ENCODE data around the gene EIF3C. TPM values are rescaled to one million over a fixed set of nuclear protein-coding genes. Genes with fewer than 3 reads are reported as not detected.
"Not testable (repeated sequence)": the region's sequence is repeated elsewhere in the genome, so short reads cannot be mapped to it uniquely, and the experiment has no call there.

The EIF3C gene
- total RNA-seq, 4 donors from 2014 or later = 161 to 301 (median 198) TPM

DNA sequence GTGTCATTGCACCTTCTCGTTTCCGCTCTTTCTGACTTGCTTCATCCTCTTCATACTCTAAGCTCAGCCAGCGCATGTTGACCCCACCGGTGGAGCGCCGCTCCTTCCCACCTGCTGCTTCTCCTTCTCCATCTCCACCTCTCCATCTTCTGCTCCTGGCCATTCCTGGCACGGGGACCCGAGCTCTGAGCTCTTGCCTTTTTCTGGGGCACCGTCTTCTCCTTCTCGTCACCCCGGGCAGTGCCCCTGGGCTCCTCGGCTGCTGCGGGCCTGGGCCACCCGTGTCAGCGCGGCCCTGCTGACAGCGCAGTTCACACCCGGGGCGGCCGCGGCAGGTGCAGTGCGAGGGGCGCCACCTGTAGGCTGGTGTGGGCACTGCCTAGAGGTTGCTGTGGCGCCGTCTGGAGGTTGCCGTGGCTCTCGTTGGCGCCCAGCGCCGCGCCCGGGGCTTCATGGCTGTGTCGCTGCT is 38.8 kb downstream of the EIF3C start:
- TF ChIP-seq, protein P1, sequence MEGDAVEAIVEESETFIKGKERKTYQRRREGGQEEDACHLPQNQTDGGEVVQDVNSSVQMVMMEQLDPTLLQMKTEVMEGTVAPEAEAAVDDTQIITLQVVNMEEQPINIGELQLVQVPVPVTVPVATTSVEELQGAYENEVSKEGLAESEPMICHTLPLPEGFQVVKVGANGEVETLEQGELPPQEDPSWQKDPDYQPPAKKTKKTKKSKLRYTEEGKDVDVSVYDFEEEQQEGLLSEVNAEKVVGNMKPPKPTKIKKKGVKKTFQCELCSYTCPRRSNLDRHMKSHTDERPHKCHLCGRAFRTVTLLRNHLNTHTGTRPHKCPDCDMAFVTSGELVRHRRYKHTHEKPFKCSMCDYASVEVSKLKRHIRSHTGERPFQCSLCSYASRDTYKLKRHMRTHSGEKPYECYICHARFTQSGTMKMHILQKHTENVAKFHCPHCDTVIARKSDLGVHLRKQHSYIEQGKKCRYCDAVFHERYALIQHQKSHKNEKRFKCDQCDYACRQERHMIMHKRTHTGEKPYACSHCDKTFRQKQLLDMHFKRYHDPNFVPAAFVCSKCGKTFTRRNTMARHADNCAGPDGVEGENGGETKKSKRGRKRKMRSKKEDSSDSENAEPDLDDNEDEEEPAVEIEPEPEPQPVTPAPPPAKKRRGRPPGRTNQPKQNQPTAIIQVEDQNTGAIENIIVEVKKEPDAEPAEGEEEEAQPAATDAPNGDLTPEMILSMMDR (IDR thresholded peaks at IDR 0.05) = peak in 1 of 5 experiments; percentile 17
- H3K9me3 ChIP-seq; intact Hi-C loops (cut with DNase I; ENCODE audit: low total_unique reads); H3K27me3 ChIP-seq; H3K36me3 ChIP-seq; in situ Hi-C loops (cut with MboI; ENCODE audit: low pct_ligation_motif_present in 1 of 4, low pct_unique_long_range_greater_than_20kb in 1 of 4, low sequenced_read_pairs in 3 of 4); H3K4me1 ChIP-seq: not testable (repeated sequence)
- peak; percentile 44 for DNase-seq
- Histone ChIP-seq H3K27ac (peak overlapping the region in 1 of 4 donors; percentile 53), H3K4me3 (peak overlapping the region in 1 of 4 donors; percentile 12)
- 15% methylated on average over 21 of the region's 33 CpGs; no CpG with 5 or more reads in 1 of the 2 donors for WGBS, 2 donors (ENCODE audit: low coverage in 1 of 2)

DNA sequence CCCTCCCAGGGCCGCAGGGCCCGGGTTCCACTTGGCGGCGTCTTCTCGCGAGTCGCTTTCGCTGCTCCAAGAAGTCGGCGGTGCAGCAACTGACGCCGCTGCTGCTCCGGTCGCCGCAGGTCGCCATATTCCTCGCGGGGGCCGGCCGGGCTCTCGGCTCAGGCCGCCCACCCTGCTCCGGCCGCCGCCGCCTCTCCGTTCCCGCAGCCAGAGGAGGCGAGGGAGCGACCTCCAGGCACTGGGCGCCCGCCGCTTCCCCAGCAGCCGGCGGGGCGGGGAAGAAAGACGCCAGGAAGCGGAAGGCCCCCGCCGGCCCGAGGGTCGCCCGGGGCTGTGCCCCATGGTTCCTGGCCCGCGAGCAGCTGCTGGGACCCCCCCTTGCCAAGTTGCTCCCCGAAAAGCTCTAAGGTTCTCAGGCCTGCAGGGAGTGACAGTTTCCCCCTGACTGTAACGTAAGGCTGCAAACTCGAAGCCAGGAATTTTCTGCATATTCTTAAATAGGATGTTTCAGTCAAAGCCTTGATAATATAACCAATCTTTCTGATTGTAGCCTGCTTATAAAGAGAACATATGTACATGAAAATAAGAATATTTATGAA is 39.3 kb downstream of the EIF3C start:
- intact Hi-C loops (cut with DNase I; ENCODE audit: low total_unique reads); H3K4me1 ChIP-seq; DNase-seq; H3K4me3 ChIP-seq; in situ Hi-C loops (cut with MboI; ENCODE audit: low pct_ligation_motif_present in 1 of 4, low pct_unique_long_range_greater_than_20kb in 1 of 4, low sequenced_read_pairs in 3 of 4); H3K27ac ChIP-seq; H3K27me3 ChIP-seq; H3K36me3 ChIP-seq; H3K9me3 ChIP-seq: not testable (repeated sequence)
- no CpG with 5 or more reads among the region's 48 CpGs for WGBS, 2 donors (ENCODE audit: low coverage in 1 of 2)

DNA sequence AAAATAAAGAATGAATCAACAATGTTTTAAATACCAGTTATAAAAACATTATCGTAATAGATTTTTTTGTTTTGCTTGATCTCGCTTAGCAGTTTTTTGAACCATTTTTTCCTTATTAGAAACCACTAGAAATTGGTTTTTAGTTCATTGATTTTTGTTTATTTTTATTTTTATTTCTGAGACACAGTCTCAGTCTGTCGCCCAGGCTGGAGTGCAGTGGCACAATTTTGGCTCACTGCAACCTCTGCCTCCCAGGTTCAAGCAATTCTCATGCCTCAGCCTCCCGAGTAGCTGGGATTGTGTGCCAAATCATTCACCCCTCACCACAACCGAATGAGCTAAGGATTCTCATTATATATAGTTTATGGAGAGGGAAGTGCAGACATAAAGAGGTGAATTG is 40.2 kb downstream of the EIF3C start, which contains the start of gene NPIPB9:
NPIPB9 (plus strand) TSS at position 301 of the 400 bp plus-strand sequence.
- H3K9me3 ChIP-seq; intact Hi-C loops (cut with DNase I; ENCODE audit: low total_unique reads); DNase-seq; in situ Hi-C loops (cut with MboI; ENCODE audit: low pct_ligation_motif_present in 1 of 4, low pct_unique_long_range_greater_than_20kb in 1 of 4, low sequenced_read_pairs in 3 of 4); H3K4me1 ChIP-seq; H3K27ac ChIP-seq; H3K4me3 ChIP-seq; H3K36me3 ChIP-seq; H3K27me3 ChIP-seq: not testable (repeated sequence)
- no CpG with 5 or more reads among the region's 5 CpGs for WGBS, 2 donors (ENCODE audit: low coverage in 1 of 2)

DNA sequence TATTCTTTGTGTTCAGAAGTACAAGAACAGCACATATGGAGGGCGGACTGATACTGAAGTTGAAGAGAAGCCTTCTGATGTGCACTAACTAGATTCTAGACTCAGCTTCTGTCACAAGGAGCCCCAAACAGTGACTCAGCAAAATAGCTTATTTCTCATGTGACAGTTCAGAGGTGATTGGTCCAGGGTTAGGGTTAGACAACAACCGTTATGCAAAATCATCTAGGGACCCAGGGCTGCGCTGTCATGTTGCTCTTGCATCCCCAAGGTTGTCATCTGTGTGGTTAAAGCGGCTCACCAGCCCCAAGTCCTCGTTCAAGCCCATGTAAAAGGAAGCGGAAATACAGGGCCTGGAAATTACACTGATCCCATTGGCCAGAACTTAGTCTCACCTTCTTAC is 70.4 kb downstream of the EIF3C start:
- H3K4me3 ChIP-seq; H3K9me3 ChIP-seq; intact Hi-C loops (cut with DNase I; ENCODE audit: low total_unique reads); DNase-seq; H3K27me3 ChIP-seq; H3K36me3 ChIP-seq; H3K4me1 ChIP-seq; in situ Hi-C loops (cut with MboI; ENCODE audit: low pct_ligation_motif_present in 1 of 4, low pct_unique_long_range_greater_than_20kb in 1 of 4, low sequenced_read_pairs in 3 of 4); H3K27ac ChIP-seq: not testable (repeated sequence)
- WGBS, 2 donors (ENCODE audit: low coverage in 1 of 2) = no CpG with 5 or more reads among the region's 6 CpGs

DNA sequence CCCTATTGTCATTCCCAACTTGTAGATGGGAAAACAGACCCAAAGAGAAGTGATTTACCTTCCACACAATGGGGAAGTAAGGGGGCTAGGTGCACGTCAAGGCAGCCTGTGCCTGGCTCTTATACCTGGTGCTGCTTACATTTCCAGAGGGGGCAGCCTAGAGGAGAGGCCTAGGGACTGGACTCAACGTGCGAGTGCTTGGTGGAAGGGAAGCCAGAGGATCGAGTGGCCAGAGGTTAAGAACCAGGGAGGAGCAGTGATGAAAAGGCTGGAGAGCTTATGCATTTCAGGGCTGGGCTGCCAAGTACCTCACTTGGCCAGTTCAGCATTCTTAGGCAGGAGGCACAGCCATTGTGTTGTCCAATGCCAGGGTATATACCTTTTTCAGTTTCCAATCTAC is 71.1 kb downstream of the EIF3C start:
- WGBS, 2 donors (ENCODE audit: low coverage in 1 of 2) = no CpG with 5 or more reads among the region's 4 CpGs
- DNase-seq; intact Hi-C loops (cut with DNase I; ENCODE audit: low total_unique reads); H3K36me3 ChIP-seq; H3K4me3 ChIP-seq; H3K27ac ChIP-seq; in situ Hi-C loops (cut with MboI; ENCODE audit: low pct_ligation_motif_present in 1 of 4, low pct_unique_long_range_greater_than_20kb in 1 of 4, low sequenced_read_pairs in 3 of 4); H3K27me3 ChIP-seq; H3K4me1 ChIP-seq; H3K9me3 ChIP-seq: not testable (repeated sequence)

Small RNA genes lying within 50 kb of the gene (small RNA-seq; reads per million reads assigned to genes)
- gene MIR6862-2 = 0 reads per million in 4 donors

Other genes starting within 250 kb of the EIF3C start
- 1 to 10 TPM in 1 of 4 donors, under 1 TPM in 1, not detected in 2; 0.68 to 8.6 TPM for gene NPIPB7, start 239.1 kb upstream of the EIF3C start, total RNA-seq
- gene CLN3, start 219.4 kb upstream of the EIF3C start, total RNA-seq = 100 to 1,000 TPM in 3 of 4 donors, 10 to 100 TPM in 1; 80.2 to 294 (median 154) TPM
- gene APOBR, start 216.8 kb upstream of the EIF3C start, total RNA-seq = 10 to 100 TPM; 60.0 to 96.9 (median 61.7) TPM
- gene IL27, start 204.6 kb upstream of the EIF3C start, total RNA-seq = not detected
- gene NUPR1, start 172.5 kb upstream of the EIF3C start, total RNA-seq = 10 to 100 TPM; 15.3 to 85.6 (median 23.6) TPM
- gene SGF29, start 157.5 kb upstream of the EIF3C start, total RNA-seq = 10 to 100 TPM; 22.1 to 95.0 (median 32.1) TPM
- 10 to 100 TPM in 3 of 4 donors, 1 to 10 TPM in 1; 5.0 to 51.1 (median 38.3) TPM for gene SULT1A2, start 114.4 kb upstream of the EIF3C start, total RNA-seq
- 100 to 1,000 TPM; 137 to 455 (median 280) TPM for gene SULT1A1, start 101.4 kb upstream of the EIF3C start, total RNA-seq
- under 1 TPM in 2 of 4 donors, not detected in 2; 0.27 to 0.32 TPM for gene NPIPB8, start 73.4 kb upstream of the EIF3C start, total RNA-seq
- gene NPIPB9, start 40.3 kb downstream of the EIF3C start, total RNA-seq = 10 to 100 TPM in 3 of 4 donors, not detected in 1; 13.2 to 23.9 (median 19.4) TPM
- gene ATXN2L, start 111.5 kb downstream of the EIF3C start, total RNA-seq = 100 to 1,000 TPM in 3 of 4 donors, 10 to 100 TPM in 1; 90.2 to 165 (median 105) TPM
- gene TUFM, start 134.9 kb downstream of the EIF3C start, total RNA-seq = 100 to 1,000 TPM; 126 to 190 (median 143) TPM
- 100 to 1,000 TPM in 1 of 4 donors, 10 to 100 TPM in 3; 28.5 to 111 (median 60.4) TPM for gene SH2B1, start 152.4 kb downstream of the EIF3C start, total RNA-seq
- 1 to 10 TPM in 3 of 4 donors, not detected in 1; 1.1 to 3.2 (median 1.4) TPM for gene ATP2A1, start 167.0 kb downstream of the EIF3C start, total RNA-seq
- gene RABEP2, start 213.8 kb downstream of the EIF3C start, total RNA-seq = 100 to 1,000 TPM in 2 of 4 donors, 10 to 100 TPM in 2; 57.1 to 182 (median 130) TPM
- 1 to 10 TPM in 2 of 4 donors, not detected in 2; 4.5 to 9.8 TPM for gene CD19, start 220.5 kb downstream of the EIF3C start, total RNA-seq
- 10 to 100 TPM; 59.1 to 89.4 (median 70.2) TPM for gene NFATC2IP, start 239.5 kb downstream of the EIF3C start, total RNA-seq